HG02973 (cell line): ENCODE results near the gene TULP4.

Source experiments
- ATAC-seq: cut with Tn5 transposase; IDR thresholded peaks from one replicate; pipeline ENCODE4 v1.9.1; 2021; ENCODE audit warnings: moderate library complexity; ENCODE audit not compliant: unreplicated experiment

The TULP4 gene

GRCh38 chr6:158312165-158312564 lies at the start of gene TULP4:
TULP4 (plus strand) TSS chr6:158312465; CDS start chr6:158314017, 1,552 bp downstream.
- ATAC-seq = no peak

- no peak for ATAC-seq
Observed at GRCh38 chr6:158262755-158263154, 49.5 kb upstream of the TULP4 start.

GRCh38 chr6:158264180-158264579 lies 48.1 kb upstream of the TULP4 start:
- no peak for ATAC-seq

- ATAC-seq = no peak
Observed at GRCh38 chr6:158266131-158266530, 46.1 kb upstream of the TULP4 start.

- no peak for ATAC-seq
Observed at GRCh38 chr6:158268361-158269147, 43.7 kb upstream of the TULP4 start.

GRCh38 chr6:158269657-158270056 lies 42.6 kb upstream of the TULP4 start:
- ATAC-seq = no peak

GRCh38 chr6:158270389-158271127 lies 41.7 kb upstream of the TULP4 start:
- ATAC-seq = no peak

- ATAC-seq = no peak
Observed at GRCh38 chr6:158272324-158272723, 39.9 kb upstream of the TULP4 start.

GRCh38 chr6:158278004-158278403 lies 34.3 kb upstream of the TULP4 start:
- ATAC-seq = no peak

GRCh38 chr6:158279615-158280014 lies 32.6 kb upstream of the TULP4 start:
- ATAC-seq = no peak

GRCh38 chr6:158283304-158283980 lies 28.8 kb upstream of the TULP4 start:
- no peak for ATAC-seq

- no peak for ATAC-seq
Observed at GRCh38 chr6:158284007-158284875, 28.0 kb upstream of the TULP4 start.

- ATAC-seq = no peak
Observed at GRCh38 chr6:158284876-158285655, 27.2 kb upstream of the TULP4 start.

- ATAC-seq = no peak
Observed at GRCh38 chr6:158285656-158286021, 26.6 kb upstream of the TULP4 start.

GRCh38 chr6:158286413-158286812 lies 25.9 kb upstream of the TULP4 start:
- ATAC-seq = no peak

- no peak for ATAC-seq
Observed at GRCh38 chr6:158287047-158287446, 25.2 kb upstream of the TULP4 start.

- ATAC-seq = peak; percentile 66
Observed at GRCh38 chr6:158290040-158290439, 22.2 kb upstream of the TULP4 start.

GRCh38 chr6:158290659-158291058 lies 21.6 kb upstream of the TULP4 start:
- ATAC-seq = peak; percentile 85

- ATAC-seq = no peak
Observed at GRCh38 chr6:158292016-158292415, 20.2 kb upstream of the TULP4 start.

- no peak for ATAC-seq
Observed at GRCh38 chr6:158293122-158293521, 19.1 kb upstream of the TULP4 start.
